GM12878 (cell line): Measurements from ENCODE around the gene CRACDL. TPM values are rescaled to one million over a fixed set of nuclear protein-coding genes. Genes with fewer than 3 reads are reported as not detected.

ENCODE experiments used
- ATAC-seq: fragments of 200-7000 bp; cut with Tn5 transposase; 3 replicates; pipeline ENCODE4 v1.9.1; 2020; ENCODE audit warnings: mild to moderate bottlenecking, moderate library complexity
- BruUV-seq: library from RNA; stranded (reverse); fragments of 400-500 nt; replicated peaks from 2 replicates; lab custom pipeline; 2021; lab: Mats Ljungman, UMichigan
- CTCF ChIA-PET: fragments of 300-600 bp; sonication (Branson Sonifier 250); formaldehyde crosslinking; extraction: SDS; loops from one replicate; lab custom pipeline; 2021; ENCODE audit warnings: inconsistent platforms; lab: Yijun Ruan, JAX
- POLR2A ChIA-PET: fragments of 350-600 bp; formaldehyde crosslinking; extraction: SDS; loops from one replicate; lab custom pipeline; 2021; ENCODE audit warnings: inconsistent platforms; lab: Charles Lee
- RAD21 ChIA-PET: fragments of 300-600 bp; sonication (Branson Sonifier 250); formaldehyde crosslinking; loops from one replicate; lab custom pipeline; 2023; ENCODE audit warnings: antibody characterized with exemption; ENCODE audit not compliant: unreplicated experiment; lab: Charles Lee
- SMC1A ChIA-PET: fragments of 300-600 bp; sonication (Branson Sonifier 250); formaldehyde crosslinking; loops from one replicate; lab custom pipeline; 2023; ENCODE audit not compliant: unreplicated experiment, uncharacterized antibody; lab: Charles Lee
- DNase-seq: peaks from one replicate; pipeline ENCODE4 v3.0.0-alpha.2; 2011; ENCODE audit warnings: low read depth, low spot score
- FAIRE-seq: peaks from 3 replicates; lab custom pipeline; 2011; peaks lifted over from hg19 to GRCh38; lab: Jason Lieb, UNC
- H2AFZ ChIP-seq: 2 replicates; pipeline ENCODE4 v1.6.0; 2011; ENCODE audit warnings: low read depth, low read length, control low read depth; ENCODE audit not compliant: control insufficient read depth
- H3K27ac ChIP-seq: 2 replicates; pipeline ENCODE4 v1.5.1; 2011; ENCODE audit warnings: control low read depth; ENCODE audit not compliant: control insufficient read depth, insufficient read depth
- H3K27me3 ChIP-seq, 2 experiments: replicated peaks in 1 of 2; 2 replicates each; pipeline versions ENCODE4 v1.6.0 to v1.6.1; 2011; ENCODE audit warnings: low read length in 1 of 2; ENCODE audit not compliant: control insufficient read depth in 2 of 2, insufficient read depth in 2 of 2
- H3K36me3 ChIP-seq, 2 experiments: 2 replicates each; pipeline ENCODE4 v1.5.1; 2011; ENCODE audit warnings: low read length in 1 of 2; ENCODE audit not compliant: control insufficient read depth in 2 of 2, insufficient read depth in 2 of 2
- H3K4me1 ChIP-seq: 2 replicates; pipeline ENCODE4 v1.6.1; 2011; ENCODE audit warnings: mild to moderate bottlenecking, low read length, moderate library complexity, mixed read lengths; ENCODE audit not compliant: control insufficient read depth, insufficient read depth
- H3K4me2 ChIP-seq: 2 replicates; pipeline ENCODE4 v1.6.0; 2011; ENCODE audit warnings: control low read depth; ENCODE audit not compliant: control insufficient read depth, insufficient read depth
- H3K4me3 ChIP-seq: fragments of 200-600 bp; sonication (generic); 2 replicates; pipeline ENCODE4 v1.5.1; 2016
- H3K79me2 ChIP-seq: 2 replicates; pipeline ENCODE4 v1.6.0; 2011; ENCODE audit warnings: low read length; ENCODE audit not compliant: control insufficient read depth, insufficient read depth
- H3K9ac ChIP-seq: 2 replicates; pipeline ENCODE4 v1.8.0; 2011; ENCODE audit warnings: low read length, control low read depth, mixed read lengths; ENCODE audit not compliant: control insufficient read depth, insufficient read depth
- H3K9me3 ChIP-seq: replicated peaks from 3 replicates; pipeline ENCODE4 v1.5.1; 2011; ENCODE audit warnings: mild to moderate bottlenecking, low read length; ENCODE audit not compliant: control insufficient read depth, insufficient read depth
- H4K20me1 ChIP-seq: 2 replicates; pipeline ENCODE4 v1.6.0; 2011; ENCODE audit not compliant: control insufficient read depth, insufficient read depth
- ATF2 ChIP-seq: IDR thresholded peaks from 2 replicates; pipeline ENCODE4 v1.6.1; 2012; ENCODE audit warnings: low read length, inconsistent platforms
- BRCA1 ChIP-seq: IDR thresholded peaks from 2 replicates; pipeline ENCODE4 v1.6.1; 2011; ENCODE audit warnings: low read depth, low read length, improper control_type of control experiment
- FOXK2 ChIP-seq: fragments of 450-650 bp; IDR thresholded peaks from 2 replicates; pipeline ENCODE4 v1.6.1; 2017; ENCODE audit warnings: mild to moderate bottlenecking, moderate library complexity
- JUND ChIP-seq: IDR thresholded peaks from 2 replicates; pipeline ENCODE4 v1.6.1; 2012; ENCODE audit warnings: low read depth, mild to moderate bottlenecking, low read length, improper control_type of control experiment, moderate library complexity
- PBX3 ChIP-seq: IDR thresholded peaks from 2 replicates; pipeline ENCODE4 v1.6.1; 2011; ENCODE audit warnings: mild to moderate bottlenecking, low read depth, low read length, moderate library complexity; ENCODE audit not compliant: insufficient replicate concordance
- PKNOX1 ChIP-seq: fragments of 450-650 bp; IDR thresholded peaks from 2 replicates; pipeline ENCODE4 v1.6.1; 2016; ENCODE audit warnings: mild to moderate bottlenecking
- SIX5 ChIP-seq: IDR thresholded peaks from 2 replicates; pipeline ENCODE4 v1.6.1; 2011; ENCODE audit warnings: mild to moderate bottlenecking, low read depth, low read length, moderate library complexity; ENCODE audit not compliant: severe bottlenecking
- ZBED1 ChIP-seq: IDR thresholded peaks from 2 replicates; pipeline ENCODE4 v1.6.1; 2016; ENCODE audit warnings: borderline replicate concordance
- WGBS: methylation state at CpG from one replicate; pipeline ENCODE4 v1.1.6; 2016; ENCODE audit warnings: low lambda C conversion rate; ENCODE audit not compliant: insufficient replicate concordance, insufficient coverage; ENCODE audit errors: missing lambda C conversion rate; 5-methylcytosine and 5-hydroxymethylcytosine counted together
- in situ Hi-C: fragments of 300-500 bp; cut with MboI; formaldehyde crosslinking; loops from 9 replicates; pipeline ENCODE4 v1.14.3; 2018; ENCODE audit warnings: mixed read lengths
- intact Hi-C: fragments of 100-400 bp; cut with micrococcal nuclease; formaldehyde crosslinking; loops from one replicate; pipeline ENCODE4 v1.14.2; 2022; ENCODE audit not compliant: unreplicated experiment
- polyA plus RNA-seq, 11 experiments: library from polyadenylated mRNA; depleted of rRNA in 4 of 11; unstranded in 6 of 11; stranded (reverse) in 5 of 11; fragments of >200 nt; fragmentation: Nextera tagmentation in 4 of 11; fragmentation: Illumina TruSeq in 1 of 11; extraction: Ambion mirVana in 4 of 11; extraction: Trizol in 1 of 11; gene quantifications; 1 replicate in 1 of 11; 2 replicates in 10 of 11; pipeline versions ENCODE4 v1.2.1 to v1.2.3, GENCODE V29; 2011 to 2016; ENCODE audit warnings: inconsistent platforms in 2 of 11, missing spikeins in 2 of 11, low read depth in 1 of 11
- total RNA-seq, 4 experiments: library from RNA; depleted of rRNA in 3 of 4; stranded (reverse); fragments of >200 nt in 3 of 4; fragmentation: Illumina TruSeq in 1 of 4; extraction: Trizol in 1 of 4; gene quantifications; 2 replicates each; pipeline versions ENCODE4 v1.2.1 to v1.2.3, GENCODE V29; 2013 to 2021

CRACDL gene
- total and polyA plus RNA-seq, 10 of the 15 experiments (the other 5 are each of a cell fraction or from before 2014, with no cell fraction given), result 0.03 to 0.72 (median 0.14) TPM

DNA sequence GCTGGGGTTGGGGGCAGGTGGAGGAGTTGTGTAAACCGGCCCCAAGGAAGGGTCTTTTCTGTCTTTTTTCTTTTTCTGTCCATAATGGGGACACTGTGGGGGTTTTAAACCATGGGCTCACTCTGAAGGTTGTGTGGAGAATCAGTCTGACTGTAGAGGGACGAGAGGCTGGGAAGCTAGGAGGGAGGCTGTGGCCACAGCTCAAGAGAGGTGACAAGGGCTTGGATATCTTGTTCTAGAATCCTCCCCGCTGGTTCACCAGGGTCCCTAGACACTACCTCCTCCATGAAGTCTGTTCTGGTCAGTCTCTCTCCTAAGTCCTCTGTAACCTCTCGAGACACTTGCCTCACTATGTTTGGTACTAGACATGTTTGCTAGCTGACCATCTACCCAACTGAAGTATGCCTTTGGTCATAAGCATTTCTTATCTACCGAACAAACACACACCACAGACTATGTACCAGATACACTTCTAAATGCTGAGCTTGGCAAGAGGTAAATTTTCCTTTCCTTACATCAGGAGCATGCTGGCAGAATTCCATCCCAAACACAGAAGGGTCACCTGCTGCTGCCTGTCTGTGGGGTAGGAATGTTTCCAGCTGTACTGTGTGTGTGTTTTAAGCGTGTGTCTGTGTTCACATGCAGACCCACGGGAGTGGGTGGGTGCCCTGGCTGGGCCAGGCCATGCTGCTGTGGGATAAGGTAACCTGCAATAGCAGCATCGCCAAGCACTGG, 135.5 kb downstream of the CRACDL start:
- peaks cover 0 to 4% of the 10 kb centered on the region in 2 experiments; a peak in 3 of 4 replicates for H3K27me3 ChIP-seq
- H3K4me3 ChIP-seq, result no peak overlapping the region
- FAIRE-seq (no peak), ATAC-seq (no peak)
- H3K9ac ChIP-seq, result no peak overlapping the region
- H3K36me3 ChIP-seq, result no peaks in the 10 kb centered on the region
- in situ Hi-C loops, result no loop called here
- H3K27ac ChIP-seq, result no peak overlapping the region
- CTCF ChIA-PET, result interaction anchor here (1.0 to 1.2 kb wide), 2 partner anchors 10 to 24 kb away, joined by 3 read pairs; no protein-coding TSS in a partner anchor
- WGBS, result 32% methylated on average over 8 of the region's 8 CpGs
- no peaks in the 10 kb centered on the region for H3K4me1 ChIP-seq
- no peak overlapping the region for H2AFZ ChIP-seq
- H3K4me2 ChIP-seq, result no peak overlapping the region
- TF ChIP-seq FOXK2 (no peak), BRCA1 (no peak), PBX3 (no peak), SIX5 (no peak), PKNOX1 (no peak), ATF2 (no peak), ZBED1 (no peak), JUND (no peak)
- TF ChIP-seq, all 136 proteins: peak for 0
- ChIA-PET RAD21 (no interaction called here), POLR2A (no interaction called here), SMC1A (interaction anchor here (0.6 to 1.8 kb wide), 3 partner anchors 14 to 466 kb away, joined by 3 to 7 read pairs (median 3); no protein-coding TSS in a partner anchor)
- no peak for DNase-seq
- BruUV-seq, result no TSS peak
- H3K9me3 ChIP-seq, result no peaks in the 10 kb centered on the region
- no peaks in the 10 kb centered on the region for H3K79me2 ChIP-seq
- intact Hi-C loops, result no loop called here
- H4K20me1 ChIP-seq, result no peaks in the 10 kb centered on the region
